OCI-LY7 (cell line): Measurements from ENCODE around the gene PIAS4.

ENCODE experiments used
- EZH2phosphoT487 ChIP-seq: fragments of 200-600 bp; sonication (generic); IDR thresholded peaks from 2 replicates; pipeline ENCODE4 v1.6.1; 2018; ENCODE audit warnings: low read depth, borderline replicate concordance, mild to moderate bottlenecking, mixed run types, antibody characterized with exemption, low read length, moderate library complexity, mixed read lengths
- TF ChIP-seq, protein P1 (sequence below): fragments of 200-600 bp; sonication (generic); conservative IDR thresholded peaks from 2 replicates; pipeline ENCODE4 v1.5.1; 2014; ENCODE audit warnings: mild to moderate bottlenecking, antibody characterized with exemption, low read length, moderate library complexity, mixed read lengths

DNA sequence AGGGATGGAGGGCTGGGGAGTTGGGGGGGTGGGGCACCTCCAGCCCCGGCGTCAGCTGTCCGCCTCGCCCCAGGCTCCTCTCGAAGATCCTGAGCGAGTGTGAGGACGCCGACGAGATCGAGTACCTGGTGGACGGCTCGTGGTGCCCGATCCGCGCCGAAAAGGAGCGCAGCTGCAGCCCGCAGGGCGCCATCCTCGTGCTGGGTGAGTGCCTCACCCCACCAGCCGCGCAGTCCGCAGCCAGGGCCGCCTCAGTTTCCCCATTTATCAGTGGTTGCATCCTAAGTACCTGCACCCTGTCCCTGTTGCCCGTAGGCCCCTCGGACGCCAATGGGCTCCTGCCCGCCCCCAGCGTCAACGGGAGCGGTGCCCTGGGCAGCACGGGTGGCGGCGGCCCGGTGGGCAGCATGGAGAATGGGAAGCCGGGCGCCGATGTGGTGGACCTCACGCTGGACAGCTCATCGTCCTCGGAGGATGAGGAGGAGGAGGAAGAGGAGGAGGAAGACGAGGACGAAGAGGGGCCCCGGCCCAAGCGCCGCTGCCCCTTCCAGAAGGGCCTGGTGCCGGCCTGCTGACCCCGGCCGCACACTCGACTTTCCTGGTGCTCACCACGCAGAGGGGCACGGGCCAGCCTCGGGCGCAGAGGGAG, 29.9 kb downstream of the PIAS4 start:
- TF ChIP-seq, protein P1, sequence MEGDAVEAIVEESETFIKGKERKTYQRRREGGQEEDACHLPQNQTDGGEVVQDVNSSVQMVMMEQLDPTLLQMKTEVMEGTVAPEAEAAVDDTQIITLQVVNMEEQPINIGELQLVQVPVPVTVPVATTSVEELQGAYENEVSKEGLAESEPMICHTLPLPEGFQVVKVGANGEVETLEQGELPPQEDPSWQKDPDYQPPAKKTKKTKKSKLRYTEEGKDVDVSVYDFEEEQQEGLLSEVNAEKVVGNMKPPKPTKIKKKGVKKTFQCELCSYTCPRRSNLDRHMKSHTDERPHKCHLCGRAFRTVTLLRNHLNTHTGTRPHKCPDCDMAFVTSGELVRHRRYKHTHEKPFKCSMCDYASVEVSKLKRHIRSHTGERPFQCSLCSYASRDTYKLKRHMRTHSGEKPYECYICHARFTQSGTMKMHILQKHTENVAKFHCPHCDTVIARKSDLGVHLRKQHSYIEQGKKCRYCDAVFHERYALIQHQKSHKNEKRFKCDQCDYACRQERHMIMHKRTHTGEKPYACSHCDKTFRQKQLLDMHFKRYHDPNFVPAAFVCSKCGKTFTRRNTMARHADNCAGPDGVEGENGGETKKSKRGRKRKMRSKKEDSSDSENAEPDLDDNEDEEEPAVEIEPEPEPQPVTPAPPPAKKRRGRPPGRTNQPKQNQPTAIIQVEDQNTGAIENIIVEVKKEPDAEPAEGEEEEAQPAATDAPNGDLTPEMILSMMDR, result no peak
- no peak for TF ChIP-seq EZH2phosphoT487
